ENCODE data around the gene CREBL2.

Gene CREBL2

GRCh38 chr12:12598864-12599263 is 12.8 kb upstream of the CREBL2 start:
- Histone ChIP-seq H3K9me3 (ENCODE audit: insufficient read depth, low read length) (no peaks in the 10 kb centered on the region), H3F3A (ENCODE audit: insufficient read depth) (no peaks in the 10 kb centered on the region), H3K79me2 (ENCODE audit: insufficient read depth, low read length) (no peaks in the 10 kb centered on the region), H3K4me2 (ENCODE audit: low read depth, low read length, poor library complexity, severe bottlenecking) (no peak overlapping the region), H3K36me3 (ENCODE audit: low read length) (no peaks in the 10 kb centered on the region), H2AFZ (ENCODE audit: low read depth, low read length, severe bottlenecking) (no peak overlapping the region), H3K9me2 (replicated peaks; ENCODE audit: insufficient read depth, low read length) (no peaks in the 10 kb centered on the region), H4K20me1 (ENCODE audit: low read depth, low read length) (no peaks in the 10 kb centered on the region), H3K27ac (ENCODE audit: low read depth, low read length) (no peak overlapping the region), H3K27me3 (ENCODE audit: low read length) (no peaks in the 10 kb centered on the region), H3K4me3 (ENCODE audit: insufficient read depth, low read length, poor library complexity, severe bottlenecking) (no peak overlapping the region), H3K9ac (ENCODE audit: low read length) (no peak overlapping the region)
- no peak for TF ChIP-seq EZH2phosphoT487 (conservative IDR thresholded peaks at IDR 0.05; ENCODE audit: low read length)

- Histone ChIP-seq H2AFZ (ENCODE audit: low read depth, low read length, severe bottlenecking) (no peak overlapping the region), H3K9me2 (replicated peaks; ENCODE audit: insufficient read depth, low read length) (no peaks in the 10 kb centered on the region), H3K9ac (ENCODE audit: low read length) (no peak overlapping the region), H3K79me2 (ENCODE audit: insufficient read depth, low read length) (no peaks in the 10 kb centered on the region), H3K4me2 (ENCODE audit: low read depth, low read length, poor library complexity, severe bottlenecking) (no peak overlapping the region), H4K20me1 (ENCODE audit: low read depth, low read length) (no peaks in the 10 kb centered on the region), H3K9me3 (ENCODE audit: insufficient read depth, low read length) (no peaks in the 10 kb centered on the region), H3K27me3 (ENCODE audit: low read length) (no peaks in the 10 kb centered on the region), H3K27ac (ENCODE audit: low read depth, low read length) (no peak overlapping the region), H3K4me3 (ENCODE audit: insufficient read depth, low read length, poor library complexity, severe bottlenecking) (no peak overlapping the region), H3K36me3 (ENCODE audit: low read length) (no peaks in the 10 kb centered on the region), H3F3A (ENCODE audit: insufficient read depth) (no peaks in the 10 kb centered on the region)
- TF ChIP-seq EZH2phosphoT487 (conservative IDR thresholded peaks at IDR 0.05; ENCODE audit: low read length) = no peak
- no peak for TF ChIP-seq CTCF (IDR thresholded peaks at IDR 0.05; ENCODE audit: insufficient read depth, low read length, poor library complexity, severe bottlenecking)
Measured at GRCh38 chr12:12599750-12600643, 11.7 kb upstream of the CREBL2 start.

DNA sequence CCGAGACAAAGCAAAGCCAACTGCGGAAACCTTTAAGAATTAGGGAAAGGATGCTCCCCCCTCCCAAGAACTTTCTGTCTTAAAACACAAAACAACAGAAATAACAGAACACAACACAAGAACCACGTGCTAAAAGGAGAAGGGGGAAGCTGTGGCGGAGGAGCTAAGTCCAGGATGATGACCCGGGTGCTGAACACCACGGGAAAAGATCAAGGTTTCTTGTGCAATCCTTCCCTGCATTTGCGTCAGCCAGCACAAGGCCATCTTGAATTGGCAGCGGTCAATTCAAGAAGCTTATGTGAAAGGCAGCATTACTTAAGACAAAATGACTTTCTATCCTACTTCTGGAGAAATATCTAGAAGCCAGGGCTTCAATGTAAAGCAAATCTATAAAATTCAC is 11.0 kb upstream of the CREBL2 start:
- H3K27ac ChIP-seq (ENCODE audit: low read depth, low read length) = no peak overlapping the region
- H2AFZ ChIP-seq (ENCODE audit: low read depth, low read length, severe bottlenecking) = no peak overlapping the region
- no peak for TF ChIP-seq CTCF (IDR thresholded peaks at IDR 0.05; ENCODE audit: insufficient read depth, low read length, poor library complexity, severe bottlenecking)
- no peak for TF ChIP-seq EZH2phosphoT487 (conservative IDR thresholded peaks at IDR 0.05; ENCODE audit: low read length)
- no peaks in the 10 kb centered on the region for H3K36me3 ChIP-seq (ENCODE audit: low read length)
- H3F3A ChIP-seq (ENCODE audit: insufficient read depth) = no peaks in the 10 kb centered on the region
- H4K20me1 ChIP-seq (ENCODE audit: low read depth, low read length) = no peaks in the 10 kb centered on the region
- no peaks in the 10 kb centered on the region for H3K9me2 ChIP-seq (replicated peaks; ENCODE audit: insufficient read depth, low read length)
- no peaks in the 10 kb centered on the region for H3K27me3 ChIP-seq (ENCODE audit: low read length)
- H3K9me3 ChIP-seq (ENCODE audit: insufficient read depth, low read length) = no peaks in the 10 kb centered on the region
- no peak overlapping the region for H3K4me2 ChIP-seq (ENCODE audit: low read depth, low read length, poor library complexity, severe bottlenecking)
- no peak overlapping the region for H3K9ac ChIP-seq (ENCODE audit: low read length)
- no peak overlapping the region for H3K4me3 ChIP-seq (ENCODE audit: insufficient read depth, low read length, poor library complexity, severe bottlenecking)
- H3K79me2 ChIP-seq (ENCODE audit: insufficient read depth, low read length) = no peaks in the 10 kb centered on the region

DNA sequence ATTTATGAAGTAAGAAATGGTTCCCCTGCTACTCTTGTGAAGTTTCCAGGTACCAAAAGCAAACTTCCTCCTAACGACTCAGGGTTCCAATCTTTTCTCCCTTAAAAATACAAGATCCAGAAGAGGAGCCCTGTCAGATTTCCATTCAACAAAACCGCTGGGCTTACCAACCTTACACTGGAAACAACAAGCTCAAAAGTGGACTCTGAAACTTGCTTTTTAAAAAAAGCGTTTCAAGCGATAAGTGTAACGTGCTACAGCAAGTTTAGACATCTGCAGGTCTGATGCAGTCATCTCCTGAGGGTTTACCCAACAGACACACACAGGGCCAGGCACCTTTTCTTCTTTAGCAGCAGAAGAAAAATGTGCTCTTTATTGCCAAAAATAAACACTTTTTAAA is 6.9 kb upstream of the CREBL2 start:
- H3K4me2 ChIP-seq (ENCODE audit: low read depth, low read length, poor library complexity, severe bottlenecking) = no peak overlapping the region
- no peaks in the 10 kb centered on the region for H3K9me2 ChIP-seq (replicated peaks; ENCODE audit: insufficient read depth, low read length)
- no peaks in the 10 kb centered on the region for H4K20me1 ChIP-seq (ENCODE audit: low read depth, low read length)
- TF ChIP-seq CTCF (IDR thresholded peaks at IDR 0.05; ENCODE audit: insufficient read depth, low read length, poor library complexity, severe bottlenecking) = no peak
- no peak for TF ChIP-seq EZH2phosphoT487 (conservative IDR thresholded peaks at IDR 0.05; ENCODE audit: low read length)
- H3K36me3 ChIP-seq (ENCODE audit: low read length) = no peaks in the 10 kb centered on the region
- H3K27ac ChIP-seq (ENCODE audit: low read depth, low read length) = no peak overlapping the region
- no peaks in the 10 kb centered on the region for H3K27me3 ChIP-seq (ENCODE audit: low read length)
- no peak overlapping the region for H2AFZ ChIP-seq (ENCODE audit: low read depth, low read length, severe bottlenecking)
- no peak overlapping the region for H3K4me3 ChIP-seq (ENCODE audit: insufficient read depth, low read length, poor library complexity, severe bottlenecking)
- H3K79me2 ChIP-seq (ENCODE audit: insufficient read depth, low read length) = no peaks in the 10 kb centered on the region
- H3K9me3 ChIP-seq (ENCODE audit: insufficient read depth, low read length) = no peaks in the 10 kb centered on the region
- H3F3A ChIP-seq (ENCODE audit: insufficient read depth) = no peaks in the 10 kb centered on the region
- no peak overlapping the region for H3K9ac ChIP-seq (ENCODE audit: low read length)

All from SU-DHL-6 (cell line).